SU-DHL-6 (cell line): ENCODE measurements around the gene IL3.

Experiments
- H2AFZ ChIP-seq: fragments of 200-600 bp; sonication (generic); 2 replicates; pipeline ENCODE4 v1.6.1; 2014; ENCODE audit warnings: low read depth, mild to moderate bottlenecking, moderate library complexity, mixed read lengths, antibody characterized with exemption, low read length; ENCODE audit not compliant: severe bottlenecking
- H3F3A ChIP-seq: fragments of 200-600 bp; shearing (Covaris generic); 2 replicates; pipeline ENCODE4 v1.6.0; 2016; ENCODE audit warnings: antibody characterized with exemption, mild to moderate bottlenecking; ENCODE audit not compliant: insufficient read depth
- H3K27ac ChIP-seq: fragments of 200-600 bp; sonication (generic); 2 replicates; pipeline ENCODE4 v1.5.1; 2016; ENCODE audit warnings: low read depth, mild to moderate bottlenecking, low read length, moderate library complexity, mixed read lengths
- H3K27me3 ChIP-seq: fragments of 200-600 bp; sonication (generic), shearing (Covaris generic); 2 replicates; pipeline ENCODE4 v1.6.0; 2014; ENCODE audit warnings: mild to moderate bottlenecking, low read length
- H3K36me3 ChIP-seq: fragments of 200-600 bp; sonication (generic); 2 replicates; pipeline ENCODE4 v1.6.1; 2014; ENCODE audit warnings: mild to moderate bottlenecking, low read length, mixed read lengths
- H3K4me2 ChIP-seq: fragments of 300-600, 200-600 bp; shearing (Covaris generic), sonication (generic); 2 replicates; pipeline ENCODE4 v1.6.0; 2014; ENCODE audit warnings: low read length, low read depth, mild to moderate bottlenecking; ENCODE audit not compliant: poor library complexity, severe bottlenecking
- H3K4me3 ChIP-seq: fragments of 200-600 bp; sonication (generic); 2 replicates; pipeline ENCODE4 v1.5.1; 2014; ENCODE audit warnings: antibody characterized with exemption, low read length, mild to moderate bottlenecking, mixed read lengths; ENCODE audit not compliant: insufficient read depth, poor library complexity, severe bottlenecking
- H3K79me2 ChIP-seq: fragments of 200-600 bp; sonication (generic); 2 replicates; pipeline ENCODE4 v1.6.1; 2014; ENCODE audit warnings: mild to moderate bottlenecking, low read length, moderate library complexity; ENCODE audit not compliant: insufficient read depth
- H3K9ac ChIP-seq: fragments of 200-600 bp; sonication (generic); 2 replicates; pipeline ENCODE4 v1.7.0; 2014; ENCODE audit warnings: mild to moderate bottlenecking, low read length
- H3K9me2 ChIP-seq: fragments of 200-600 bp; sonication (generic); replicated peaks from 2 replicates; pipeline ENCODE4 v1.6.1; 2014; ENCODE audit warnings: low read length; ENCODE audit not compliant: insufficient read depth
- H3K9me3 ChIP-seq: fragments of 200-600 bp; sonication (generic); 2 replicates; pipeline ENCODE4 v1.6.1; 2014; ENCODE audit warnings: low read length, mixed read lengths; ENCODE audit not compliant: insufficient read depth
- H4K20me1 ChIP-seq: fragments of 200-600 bp; sonication (generic); 2 replicates; pipeline ENCODE4 v1.6.1; 2014; ENCODE audit warnings: low read depth, mild to moderate bottlenecking, antibody characterized with exemption, low read length, moderate library complexity, mixed read lengths
- CTCF ChIP-seq: fragments of 200-600 bp; sonication (generic); IDR thresholded peaks from one replicate; pipeline ENCODE4 v1.5.1; 2017; ENCODE audit warnings: antibody characterized with exemption, mild to moderate bottlenecking, low read length, moderate library complexity; ENCODE audit not compliant: insufficient read depth, poor library complexity, severe bottlenecking
- EZH2phosphoT487 ChIP-seq: fragments of 200-600 bp; sonication (generic), shearing (Covaris generic); conservative IDR thresholded peaks from 2 replicates; pipeline ENCODE4 v1.6.1; 2018; ENCODE audit warnings: mild to moderate bottlenecking, antibody characterized with exemption, low read length, moderate library complexity, mixed read lengths

Gene IL3

GRCh38 chr5:132095424-132095972 lies 35.0 kb downstream of the IL3 start:
- Histone ChIP-seq H2AFZ (no peak overlapping the region), H3F3A (no peaks in the 10 kb centered on the region), H3K27ac (no peak overlapping the region), H3K4me3 (no peak overlapping the region), H3K79me2 (no peaks in the 10 kb centered on the region), H3K4me2 (no peak overlapping the region), H3K9me2 (no peaks in the 10 kb centered on the region), H3K9me3 (no peaks in the 10 kb centered on the region), H3K27me3 (no peaks in the 10 kb centered on the region), H3K9ac (no peak overlapping the region), H3K36me3 (no peaks in the 10 kb centered on the region), H4K20me1 (no peaks in the 10 kb centered on the region)
- TF ChIP-seq EZH2phosphoT487 (no peak), CTCF (no peak)

GRCh38 chr5:132096904-132097303 lies 36.4 kb downstream of the IL3 start:
- Histone ChIP-seq H3K79me2 (no peaks in the 10 kb centered on the region), H3K36me3 (no peaks in the 10 kb centered on the region), H3K9ac (no peak overlapping the region), H3K4me2 (no peak overlapping the region), H4K20me1 (no peaks in the 10 kb centered on the region), H3F3A (no peaks in the 10 kb centered on the region), H3K27me3 (no peaks in the 10 kb centered on the region), H2AFZ (no peak overlapping the region), H3K4me3 (no peak overlapping the region), H3K9me2 (no peaks in the 10 kb centered on the region), H3K27ac (no peak overlapping the region), H3K9me3 (no peaks in the 10 kb centered on the region)
- TF ChIP-seq CTCF = no peak

GRCh38 chr5:132098151-132098594 lies 37.7 kb downstream of the IL3 start:
- H3K27ac ChIP-seq = no peak overlapping the region
- H3F3A ChIP-seq = no peaks in the 10 kb centered on the region
- no peak overlapping the region for H3K4me2 ChIP-seq

More at GRCh38 chr5:132098151-132098594, 37.7 kb downstream of the IL3 start:
- H3K36me3 ChIP-seq = no peaks in the 10 kb centered on the region
- H3K9me2 ChIP-seq = no peaks in the 10 kb centered on the region
- no peak overlapping the region for H3K9ac ChIP-seq
- H3K4me3 ChIP-seq = no peak overlapping the region
- no peaks in the 10 kb centered on the region for H3K27me3 ChIP-seq
- TF ChIP-seq EZH2phosphoT487 (no peak), CTCF (no peak)
- H2AFZ ChIP-seq = no peak overlapping the region
- no peaks in the 10 kb centered on the region for H3K9me3 ChIP-seq
- no peaks in the 10 kb centered on the region for H3K79me2 ChIP-seq
- H4K20me1 ChIP-seq = no peaks in the 10 kb centered on the region
